Activated CD4-positive, alpha-beta T cell treated with anti-CD3 and anti-CD28 coated beads for 48 hours (primary cell): ENCODE measurements around the gene VPS11.

Source experiments
- DNase-seq: peaks from one replicate; pipeline ENCODE4 v3.0.0-alpha.2; 2020

VPS11 gene

GRCh38 chr11:119126675-119127268 lies 59.2 kb downstream of the VPS11 start:
- no peak for DNase-seq

- no peak for DNase-seq
Measured at GRCh38 chr11:119130662-119131061, 63.0 kb downstream of the VPS11 start.
